K562 (cell line): ENCODE measurements around the gene TMPRSS9. TPM values are rescaled to one million over a fixed set of nuclear protein-coding genes. Genes with fewer than 3 reads are reported as not detected.

Experiments
- ATF3 ChIP-seq, 2 experiments: fragments of 450-650 bp in 1 of 2; sonication (generic) in 1 of 2; formaldehyde crosslinking in 1 of 2; IDR thresholded peaks in 1 of 2; conservative IDR thresholded peaks in 1 of 2; 2 replicates each; pipeline versions ENCODE4 v1.6.1 to v1.8.1; 2016 to 2023; ENCODE audit warnings: mild to moderate bottlenecking in 2 of 2, moderate library complexity in 2 of 2, inconsistent platforms in 1 of 2, missing genetic modification reagents in 1 of 2
- BCL6 ChIP-seq: fragments of 250-450 bp; sonication (Bioruptor Pico); IDR thresholded peaks from 2 replicates; pipeline ENCODE4 v1.4.0; 2020
- BRD9 ChIP-seq: fragments of 450-650 bp; IDR thresholded peaks from 2 replicates; pipeline ENCODE4 v1.6.1; 2018; ENCODE audit warnings: low read depth; ENCODE audit not compliant: partially characterized antibody
- FOSL1 ChIP-seq: fragments of 200-800 bp; sonication (Bioruptor generic); conservative IDR thresholded peaks from 2 replicates; pipeline ENCODE4 v1.6.1; 2016; ENCODE audit warnings: missing genetic modification characterization, missing compliant biosample characterization
- HCFC1 ChIP-seq: IDR thresholded peaks from 2 replicates; pipeline ENCODE4 v1.6.1; 2012; ENCODE audit warnings: low read depth, low read length, improper control_type of control experiment
- HMGXB4 ChIP-seq: sonication (generic); formaldehyde crosslinking; IDR thresholded peaks from 2 replicates; pipeline ENCODE4 v1.8.1; 2023; ENCODE audit warnings: mild to moderate bottlenecking, missing genetic modification reagents
- ILK ChIP-seq: fragments of 450-650 bp; IDR thresholded peaks from 2 replicates; pipeline ENCODE4 v1.6.1; 2016; ENCODE audit warnings: missing genetic modification characterization, low read depth, mild to moderate bottlenecking, missing compliant biosample characterization, moderate library complexity, borderline replicate concordance
- NR2C1 ChIP-seq, 2 experiments: fragments of 450-650 bp; IDR thresholded peaks; 2 replicates each; pipeline ENCODE4 v1.6.1; 2017; ENCODE audit warnings: mild to moderate bottlenecking in 2 of 2, antibody characterized with exemption in 1 of 2, inconsistent platforms in 1 of 2, missing compliant biosample characterization in 1 of 2, missing genetic modification characterization in 1 of 2
- PHB ChIP-seq: fragments of 250-450 bp; sonication (Bioruptor Pico); IDR thresholded peaks from 2 replicates; pipeline ENCODE4 v1.5.0; 2021
- RFX1 ChIP-seq: fragments of 450-650 bp; IDR thresholded peaks from 2 replicates; pipeline ENCODE4 v1.6.1; 2016; ENCODE audit warnings: mild to moderate bottlenecking, moderate library complexity
- SAFB ChIP-seq: fragments of 200-400 bp; formaldehyde crosslinking; IDR thresholded peaks from 2 replicates; pipeline ENCODE4 v1.6.1; 2017; ENCODE audit warnings: low read depth, low read length, borderline replicate concordance
- SIN3A ChIP-seq, 2 experiments: fragments of 150-350 bp in 1 of 2; IDR thresholded peaks; 2 replicates each; pipeline ENCODE4 v1.6.1; 2011 to 2016; ENCODE audit warnings: borderline replicate concordance in 2 of 2, low read depth in 2 of 2, low read length in 2 of 2, mild to moderate bottlenecking in 2 of 2, moderate library complexity in 2 of 2; ENCODE audit not compliant: control insufficient read depth in 1 of 2
- TAF15 ChIP-seq: fragments of 200-400 bp; formaldehyde crosslinking; IDR thresholded peaks from 2 replicates; pipeline ENCODE4 v1.6.1; 2017; ENCODE audit warnings: mild to moderate bottlenecking, low read depth, low read length, moderate library complexity
- TCF15 ChIP-seq: fragments of 250-450 bp; sonication (Bioruptor Pico); IDR thresholded peaks from 2 replicates; pipeline ENCODE4 v1.8.0; 2022; ENCODE audit warnings: moderate library complexity, mild to moderate bottlenecking, inconsistent platforms
- THRAP3 ChIP-seq: fragments of 450-650 bp; IDR thresholded peaks from 2 replicates; pipeline ENCODE4 v1.6.1; 2016; ENCODE audit warnings: mild to moderate bottlenecking, inconsistent platforms, borderline replicate concordance
- ZNF57 ChIP-seq: fragments of 450-650 bp; formaldehyde crosslinking; IDR thresholded peaks from 2 replicates; pipeline ENCODE4 v1.4.0; 2020; ENCODE audit warnings: mild to moderate bottlenecking, moderate library complexity
- ZNF696 ChIP-seq: fragments of 250-450 bp; sonication (Bioruptor Pico); conservative IDR thresholded peaks from 2 replicates; pipeline ENCODE4 v1.4.0; 2020; ENCODE audit warnings: mild to moderate bottlenecking, moderate library complexity
- ZSCAN32 ChIP-seq: fragments of 450-650 bp; formaldehyde crosslinking; IDR thresholded peaks from 2 replicates; pipeline ENCODE4 v1.4.0; 2020; ENCODE audit warnings: mild to moderate bottlenecking, moderate library complexity
- polyA plus RNA-seq, 8 experiments: library from polyadenylated mRNA; depleted of rRNA in 4 of 8; stranded (reverse) in 5 of 8; unstranded in 3 of 8; fragments of >200 nt; fragmentation: Nextera tagmentation in 2 of 8; fragmentation: Illumina TruSeq in 1 of 8; extraction: Ambion mirVana in 2 of 8; extraction: Trizol in 1 of 8; gene quantifications; 2 replicates each; pipeline versions ENCODE4 v1.2.1 to v1.2.3, GENCODE V29; 2011 to 2014; ENCODE audit warnings: inconsistent platforms in 1 of 8, missing spikeins in 1 of 8
- total RNA-seq, 7 experiments: library from RNA; depleted of rRNA in 6 of 7; stranded (reverse); fragments of >200 nt in 6 of 7; fragmentation: Illumina TruSeq in 2 of 7; extraction: Trizol in 2 of 7; gene quantifications; 2 replicates each; pipeline versions ENCODE4 v1.2.1 to v1.2.3, GENCODE V29; 2011 to 2021; ENCODE audit warnings: low replicate concordance in 1 of 7
- TF ChIP-seq, protein P1 (sequence below): fragments of 450-650 bp; conservative IDR thresholded peaks from 2 replicates; pipeline ENCODE4 v1.6.1; 2016; ENCODE audit warnings: missing genetic modification characterization, low read depth, mild to moderate bottlenecking, control low read depth, missing compliant biosample characterization
- TF ChIP-seq, protein P2 (sequence below): IDR thresholded peaks from 2 replicates; pipeline ENCODE4 v1.6.1; 2016; ENCODE audit warnings: missing genetic modification characterization, missing compliant biosample characterization

The TMPRSS9 gene
- total and polyA plus RNA-seq, 9 of the 15 experiments (the other 6 are each of a cell fraction or from before 2014, with no cell fraction given) = 0.01 to 0.03 TPM; not detected in 7

DNA sequence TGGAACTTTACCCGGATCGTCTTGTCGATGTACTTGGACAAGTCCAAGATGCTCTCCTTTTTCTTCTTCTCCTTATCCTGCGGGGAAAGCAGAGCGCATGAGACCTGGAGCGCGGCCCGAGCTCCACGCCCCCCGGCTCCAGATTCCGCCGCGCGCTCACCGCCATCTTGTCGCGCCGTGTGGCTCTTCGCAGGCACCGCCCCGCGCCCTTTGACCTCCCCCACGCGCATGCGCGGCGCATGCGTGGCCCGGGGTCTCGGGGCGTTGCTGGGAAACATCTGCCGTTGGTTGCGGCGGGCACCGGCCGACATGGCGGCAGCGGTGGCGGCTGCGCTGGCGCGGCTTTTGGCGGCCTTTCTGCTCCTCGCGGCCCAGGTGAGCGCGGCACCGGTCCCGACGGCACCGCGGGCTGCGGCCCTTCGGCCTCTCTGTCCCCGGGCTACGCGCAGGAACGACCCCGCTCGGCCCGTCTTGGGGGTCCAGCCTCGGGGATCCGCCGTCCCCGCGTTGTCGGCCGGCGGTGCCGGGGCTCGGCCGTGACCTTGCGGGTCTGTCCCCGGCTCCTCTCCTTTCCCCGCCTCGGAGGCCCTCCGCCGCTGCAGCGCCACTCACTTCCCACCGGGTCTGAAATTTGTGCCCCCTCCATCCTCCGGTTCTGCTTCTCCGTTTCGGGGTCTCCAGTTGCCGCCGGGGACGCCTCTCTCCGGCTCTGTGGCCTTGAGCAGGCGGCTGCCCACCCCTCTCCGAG, 31.5 kb upstream of the TMPRSS9 start, which contains the start of the genes LSM7 and SPPL2B (continued):
- TF ChIP-seq, protein P1, sequence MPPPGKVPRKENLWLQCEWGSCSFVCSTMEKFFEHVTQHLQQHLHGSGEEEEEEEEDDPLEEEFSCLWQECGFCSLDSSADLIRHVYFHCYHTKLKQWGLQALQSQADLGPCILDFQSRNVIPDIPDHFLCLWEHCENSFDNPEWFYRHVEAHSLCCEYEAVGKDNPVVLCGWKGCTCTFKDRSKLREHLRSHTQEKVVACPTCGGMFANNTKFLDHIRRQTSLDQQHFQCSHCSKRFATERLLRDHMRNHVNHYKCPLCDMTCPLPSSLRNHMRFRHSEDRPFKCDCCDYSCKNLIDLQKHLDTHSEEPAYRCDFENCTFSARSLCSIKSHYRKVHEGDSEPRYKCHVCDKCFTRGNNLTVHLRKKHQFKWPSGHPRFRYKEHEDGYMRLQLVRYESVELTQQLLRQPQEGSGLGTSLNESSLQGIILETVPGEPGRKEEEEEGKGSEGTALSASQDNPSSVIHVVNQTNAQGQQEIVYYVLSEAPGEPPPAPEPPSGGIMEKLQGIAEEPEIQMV = no peak
- TF ChIP-seq HMGXB4 (CRISPR knock-in tag) (0 out of 2 replicates have a peak, but pooled peaks have one; percentile 36), ATF3 (IDR thresholded peaks at IDR 0.05) (no peak), ATF3 (CRISPR knock-in tag; conservative IDR thresholded peaks at IDR 0.05) (no peak; the same call in 1 of the 2 replicates), ZSCAN32 (CRISPR knock-in tag) (no peak), SAFB (peak; percentile 74), ZNF57 (CRISPR knock-in tag) (no peak), FOSL1 (no peak), SIN3A (IDR thresholded peaks at IDR 0.05; ENCODE audit: borderline replicate concordance in 2 of 2, control insufficient read depth in 1 of 2, low read depth in 2 of 2, low read length in 2 of 2) (peak; percentile 58 to 81; a peak in 3 of 4 replicates), NR2C1 (IDR thresholded peaks at IDR 0.05) (peak; percentile 97), NR2C1 (tag; IDR thresholded peaks at IDR 0.05) (peak; percentile 98), HCFC1 (peak; percentile 71), THRAP3 (no peak), ILK (tag) (no peak), ZNF696 (no peak), BRD9 (no peak), BCL6 (CRISPR knock-in tag) (no peak), PHB (CRISPR knock-in tag) (no peak), TAF15 (no peak), RFX1 (no peak; the same call in 1 of the 2 replicates), TCF15 (CRISPR knock-in tag) (no peak)
- TF ChIP-seq, protein P2, sequence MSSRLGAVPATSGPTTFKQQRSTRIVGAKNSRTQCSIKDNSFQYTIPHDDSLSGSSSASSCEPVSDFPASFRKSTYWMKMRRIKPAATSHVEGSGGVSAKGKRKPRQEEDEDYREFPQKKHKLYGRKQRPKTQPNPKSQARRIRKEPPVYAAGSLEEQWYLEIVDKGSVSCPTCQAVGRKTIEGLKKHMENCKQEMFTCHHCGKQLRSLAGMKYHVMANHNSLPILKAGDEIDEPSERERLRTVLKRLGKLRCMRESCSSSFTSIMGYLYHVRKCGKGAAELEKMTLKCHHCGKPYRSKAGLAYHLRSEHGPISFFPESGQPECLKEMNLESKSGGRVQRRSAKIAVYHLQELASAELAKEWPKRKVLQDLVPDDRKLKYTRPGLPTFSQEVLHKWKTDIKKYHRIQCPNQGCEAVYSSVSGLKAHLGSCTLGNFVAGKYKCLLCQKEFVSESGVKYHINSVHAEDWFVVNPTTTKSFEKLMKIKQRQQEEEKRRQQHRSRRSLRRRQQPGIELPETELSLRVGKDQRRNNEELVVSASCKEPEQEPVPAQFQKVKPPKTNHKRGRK (tag) = no peak
